H9 (cell line): ENCODE measurements around the gene TGFA. TPM values are rescaled to one million over a fixed set of nuclear protein-coding genes. Genes with fewer than 3 reads are reported as not detected.

Experiments
- DNase-seq: peaks from one replicate; pipeline ENCODE4 v3.0.0-alpha.2; 2017
- H2AFZ ChIP-seq: one replicate; pipeline ENCODE4 v1.6.1; 2013; ENCODE audit warnings: mild to moderate bottlenecking, low read length, control low read depth, moderate library complexity
- H2AK5ac ChIP-seq: 2 replicates; pipeline ENCODE4 v1.6.1; 2013; ENCODE audit warnings: low read length, control low read depth, mixed read lengths; ENCODE audit not compliant: insufficient read length
- H2BK120ac ChIP-seq: one replicate; pipeline ENCODE4 v1.6.1; 2013; ENCODE audit warnings: low read depth, mild to moderate bottlenecking, low read length, control low read depth, inconsistent platforms; ENCODE audit not compliant: poor library complexity, severe bottlenecking
- H2BK12ac ChIP-seq: 2 replicates; pipeline ENCODE4 v1.6.1; 2013; ENCODE audit warnings: low read length, control low read depth, mixed read lengths, low read depth; ENCODE audit not compliant: insufficient read length
- H2BK15ac ChIP-seq: 2 replicates; pipeline ENCODE4 v1.6.1; 2013; ENCODE audit warnings: low read depth, low read length, control low read depth
- H2BK20ac ChIP-seq: one replicate; pipeline ENCODE4 v1.6.1; 2013; ENCODE audit warnings: low read depth, mild to moderate bottlenecking, low read length, control low read depth, inconsistent platforms; ENCODE audit not compliant: poor library complexity, severe bottlenecking
- H2BK5ac ChIP-seq: 2 replicates; pipeline ENCODE4 v1.6.1; 2013; ENCODE audit warnings: low read length, control low read depth, mixed read lengths; ENCODE audit not compliant: insufficient read length
- H3K14ac ChIP-seq: 2 replicates; pipeline ENCODE4 v1.6.1; 2013; ENCODE audit warnings: low read length, control low read depth; ENCODE audit not compliant: insufficient read depth
- H3K18ac ChIP-seq: 2 replicates; pipeline ENCODE4 v1.6.1; 2013; ENCODE audit warnings: low read depth, mild to moderate bottlenecking, mixed read lengths, low read length, control low read depth; ENCODE audit not compliant: insufficient read length
- H3K23ac ChIP-seq: 2 replicates; pipeline ENCODE4 v1.6.1; 2013; ENCODE audit warnings: low read length, control low read depth, mixed read lengths, low read depth; ENCODE audit not compliant: insufficient read length
- H3K23me2 ChIP-seq: 2 replicates; pipeline ENCODE4 v1.6.1; 2013; ENCODE audit warnings: low read depth, mild to moderate bottlenecking, mixed read lengths, low read length, control low read depth; ENCODE audit not compliant: insufficient read length, poor library complexity, severe bottlenecking
- H3K27ac ChIP-seq: 2 replicates; pipeline ENCODE4 v1.5.1; 2013; ENCODE audit warnings: low read length, control low read depth, mixed read lengths, low read depth; ENCODE audit not compliant: insufficient read length
- H3K27me3 ChIP-seq: 2 replicates; pipeline ENCODE4 v1.6.1; 2013; ENCODE audit warnings: low read length, control low read depth, inconsistent platforms; ENCODE audit not compliant: insufficient read depth
- H3K4ac ChIP-seq: 2 replicates; pipeline ENCODE4 v1.6.1; 2013; ENCODE audit warnings: low read depth, mild to moderate bottlenecking, control low read depth, inconsistent platforms, low read length, moderate library complexity
- H3K4me1 ChIP-seq: 2 replicates; pipeline ENCODE4 v1.6.1; 2013; ENCODE audit warnings: low read length, control low read depth, inconsistent platforms; ENCODE audit not compliant: insufficient read depth
- H3K4me2 ChIP-seq: 2 replicates; pipeline ENCODE4 v1.6.1; 2013; ENCODE audit warnings: low read length, control low read depth, mixed read lengths; ENCODE audit not compliant: insufficient read length, insufficient read depth
- H3K56ac ChIP-seq: 2 replicates; pipeline ENCODE4 v1.6.1; 2013; ENCODE audit warnings: low read depth, mild to moderate bottlenecking, mixed read lengths, low read length, control low read depth; ENCODE audit not compliant: insufficient read length
- H3K79me1 ChIP-seq: 2 replicates; pipeline ENCODE4 v1.6.1; 2013; ENCODE audit warnings: low read depth, mild to moderate bottlenecking, moderate library complexity, low read length, control low read depth, inconsistent platforms; ENCODE audit not compliant: insufficient read depth, poor library complexity, severe bottlenecking
- H3K79me2 ChIP-seq: 2 replicates; pipeline ENCODE4 v1.6.1; 2013; ENCODE audit warnings: low read length, control low read depth, inconsistent platforms; ENCODE audit not compliant: insufficient read depth
- H3K9ac ChIP-seq: 2 replicates; pipeline ENCODE4 v1.6.1; 2013; ENCODE audit warnings: low read length, control low read depth, mixed read lengths; ENCODE audit not compliant: insufficient read length; ENCODE audit errors: extremely low read depth
- H3K9me3 ChIP-seq: one replicate; pipeline ENCODE4 v1.6.1; 2013; ENCODE audit warnings: low read depth, low read length, inconsistent platforms; ENCODE audit not compliant: control insufficient read depth
- H3T11ph ChIP-seq: one replicate; pipeline ENCODE4 v1.6.1; 2013; ENCODE audit warnings: mild to moderate bottlenecking, low read length, control low read depth, inconsistent platforms
- H4K20me1 ChIP-seq: one replicate; pipeline ENCODE4 v1.6.1; 2013; ENCODE audit not compliant: control insufficient read depth, insufficient read length, insufficient read depth
- H4K5ac ChIP-seq: 2 replicates; pipeline ENCODE4 v1.6.1; 2013; ENCODE audit warnings: low read depth, mild to moderate bottlenecking, mixed read lengths, low read length, control low read depth; ENCODE audit not compliant: insufficient read length
- H4K8ac ChIP-seq: replicated peaks from 2 replicates; pipeline ENCODE4 v1.6.1; 2013; ENCODE audit warnings: low read length, control low read depth, mixed read lengths, low read depth; ENCODE audit not compliant: insufficient read length
- H4K91ac ChIP-seq: 2 replicates; pipeline ENCODE4 v1.6.1; 2013; ENCODE audit warnings: low read depth, mild to moderate bottlenecking, moderate library complexity, mixed read lengths, low read length, control low read depth; ENCODE audit not compliant: insufficient read length
- H3K27ac Mint-ChIP-seq, 3 experiments: 2 replicates in 2 of 3; 3 replicates in 1 of 3; pipeline ENCODE4 v1.8.0; 2020 to 2021; ENCODE audit warnings: mixed read lengths in 3 of 3, mild to moderate bottlenecking in 1 of 3, moderate library complexity in 1 of 3
- H3K27me3 Mint-ChIP-seq: 2 replicates; pipeline ENCODE4 v1.8.0; 2021; ENCODE audit warnings: low read depth, mild to moderate bottlenecking, moderate library complexity, mixed read lengths
- H3K36me3 Mint-ChIP-seq, 3 experiments: 2 replicates in 2 of 3; 3 replicates in 1 of 3; pipeline ENCODE4 v1.8.0; 2020 to 2021; ENCODE audit warnings: low read depth in 3 of 3, mixed read lengths in 3 of 3; ENCODE audit not compliant: insufficient read depth in 1 of 3
- H3K4me1 Mint-ChIP-seq, 2 experiments: 2 replicates each; pipeline ENCODE4 v1.8.0; 2020; ENCODE audit warnings: mixed read lengths in 2 of 2
- H3K4me3 Mint-ChIP-seq, 2 experiments: 2 replicates in 1 of 2; 3 replicates in 1 of 2; pipeline ENCODE4 v1.8.0; 2020 to 2021; ENCODE audit warnings: mild to moderate bottlenecking in 2 of 2, mixed read lengths in 2 of 2, moderate library complexity in 1 of 2
- H3K9me3 Mint-ChIP-seq, 2 experiments: 2 replicates in 1 of 2; 3 replicates in 1 of 2; pipeline ENCODE4 v1.8.0; 2020; ENCODE audit warnings: mild to moderate bottlenecking in 2 of 2, mixed read lengths in 2 of 2, moderate library complexity in 1 of 2
- WGBS: extraction: QIAGEN DNeasy Blood & Tissue Kit; methylation state at CpG from one replicate; pipeline ENCODE4 v1.1.7; 2013; ENCODE audit warnings: missing lambda C conversion rate, low lambda C conversion rate, mixed read lengths; ENCODE audit not compliant: insufficient read length; ENCODE audit errors: extremely low coverage; 5-methylcytosine and 5-hydroxymethylcytosine counted together
- total RNA-seq: library from RNA; stranded (reverse); gene quantifications from 2 replicates; pipeline ENCODE4 v1.2.1, GENCODE V29; 2021
- TF ChIP-seq, protein P1 (sequence below): fragments of 200-600 bp; sonication (generic); conservative IDR thresholded peaks from 3 replicates; pipeline ENCODE4 v1.8.0; 2021; ENCODE audit warnings: antibody characterized with exemption, mild to moderate bottlenecking

TGFA gene
- total RNA-seq, 1 experiment from 2014 or later: 3.3 TPM

DNA sequence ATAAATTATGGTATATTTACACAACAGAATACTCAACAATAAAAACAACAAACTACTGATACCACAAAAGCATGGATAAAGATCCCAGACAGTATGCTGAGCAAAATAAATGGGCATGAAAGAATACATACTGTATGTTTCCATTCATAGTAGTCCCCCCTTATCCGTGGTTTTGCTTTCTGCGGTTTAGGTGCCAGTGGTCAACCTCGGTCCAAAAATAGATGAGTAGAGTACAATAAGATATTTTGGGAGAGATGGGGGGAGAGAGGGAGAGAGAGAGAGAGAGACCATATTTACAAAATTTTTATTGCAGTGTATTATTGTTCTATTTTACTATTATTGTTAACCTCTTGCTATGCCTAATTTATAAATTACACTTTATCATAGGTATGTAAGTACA is 21.0 kb upstream of the TGFA start:
- H3K18ac ChIP-seq: no peak overlapping the region
- no peak overlapping the region for H2BK15ac ChIP-seq
- no CpG with 5 or more reads among the region's 3 CpGs for WGBS
- no peak overlapping the region for H3T11ph ChIP-seq
- H3K23me2 ChIP-seq: no peaks in the 10 kb centered on the region
- Mint-ChIP-seq H3K36me3 (no peaks in the 10 kb centered on the region), H3K9me3 (no peaks in the 10 kb centered on the region; a peak in 1 of 5 replicates), H3K4me1 (peaks cover 4 to 8% of the 10 kb centered on the region in 2 experiments), H3K27ac (no peak overlapping the region), H3K4me3 (no peak overlapping the region), H3K27me3 (peaks cover 15% of the 10 kb centered on the region)
- no peak overlapping the region for H3K4ac ChIP-seq
- H3K9ac ChIP-seq: no peak overlapping the region
- no peak overlapping the region for H2BK5ac ChIP-seq
- no peak overlapping the region for H3K27ac ChIP-seq
- H2BK12ac ChIP-seq: no peak overlapping the region
- no peak overlapping the region for H2BK20ac ChIP-seq
- no peak overlapping the region for H4K91ac ChIP-seq
- no peak overlapping the region for H2AK5ac ChIP-seq
- H3K79me1 ChIP-seq: no peaks in the 10 kb centered on the region
- no peak overlapping the region for H2BK120ac ChIP-seq
- H3K27me3 ChIP-seq: no peaks in the 10 kb centered on the region; the same call in 1 of the 2 replicates
- H4K5ac ChIP-seq: no peak overlapping the region
- no peak overlapping the region for H3K14ac ChIP-seq
- no peak overlapping the region for H4K8ac ChIP-seq
- H3K9me3 ChIP-seq: no peaks in the 10 kb centered on the region
- no peak overlapping the region for H3K4me2 ChIP-seq
- TF ChIP-seq, protein P1, sequence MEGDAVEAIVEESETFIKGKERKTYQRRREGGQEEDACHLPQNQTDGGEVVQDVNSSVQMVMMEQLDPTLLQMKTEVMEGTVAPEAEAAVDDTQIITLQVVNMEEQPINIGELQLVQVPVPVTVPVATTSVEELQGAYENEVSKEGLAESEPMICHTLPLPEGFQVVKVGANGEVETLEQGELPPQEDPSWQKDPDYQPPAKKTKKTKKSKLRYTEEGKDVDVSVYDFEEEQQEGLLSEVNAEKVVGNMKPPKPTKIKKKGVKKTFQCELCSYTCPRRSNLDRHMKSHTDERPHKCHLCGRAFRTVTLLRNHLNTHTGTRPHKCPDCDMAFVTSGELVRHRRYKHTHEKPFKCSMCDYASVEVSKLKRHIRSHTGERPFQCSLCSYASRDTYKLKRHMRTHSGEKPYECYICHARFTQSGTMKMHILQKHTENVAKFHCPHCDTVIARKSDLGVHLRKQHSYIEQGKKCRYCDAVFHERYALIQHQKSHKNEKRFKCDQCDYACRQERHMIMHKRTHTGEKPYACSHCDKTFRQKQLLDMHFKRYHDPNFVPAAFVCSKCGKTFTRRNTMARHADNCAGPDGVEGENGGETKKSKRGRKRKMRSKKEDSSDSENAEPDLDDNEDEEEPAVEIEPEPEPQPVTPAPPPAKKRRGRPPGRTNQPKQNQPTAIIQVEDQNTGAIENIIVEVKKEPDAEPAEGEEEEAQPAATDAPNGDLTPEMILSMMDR: no peak
- H3K4me1 ChIP-seq: no peaks in the 10 kb centered on the region
- H3K23ac ChIP-seq: no peak overlapping the region
- DNase-seq: no peak
- no peak overlapping the region for H2AFZ ChIP-seq
- H4K20me1 ChIP-seq: no peaks in the 10 kb centered on the region
- H3K79me2 ChIP-seq: no peaks in the 10 kb centered on the region
- H3K56ac ChIP-seq: no peak overlapping the region
